Dendritic cell treated with granulocyte-macrophage colony-stimulating factor and Interleukin-4, amounts not matched to agents 40 ng/mL and 50 ng/mL, for 4 days (primary cell): ENCODE data around the gene C5AR2.
"Not testable (repeated sequence)": the region's sequence is repeated elsewhere in the genome, so short reads cannot be mapped to it uniquely, and the experiment has no call there.

ENCODE experiments used
- H3K27ac Mint-ChIP-seq: one replicate; pipeline ENCODE4 v1.8.0; 2022; ENCODE audit warnings: mild to moderate bottlenecking, mixed read lengths
- H3K27me3 Mint-ChIP-seq: one replicate; pipeline ENCODE4 v1.8.0; 2022; ENCODE audit warnings: mild to moderate bottlenecking, mixed read lengths
- H3K36me3 Mint-ChIP-seq: one replicate; pipeline ENCODE4 v1.8.0; 2022; ENCODE audit warnings: low read depth, mixed read lengths
- H3K4me1 Mint-ChIP-seq: one replicate; pipeline ENCODE4 v1.8.0; 2022; ENCODE audit warnings: low read depth, mixed read lengths
- H3K4me3 Mint-ChIP-seq: one replicate; pipeline ENCODE4 v1.8.0; 2022; ENCODE audit warnings: mild to moderate bottlenecking, moderate library complexity, mixed read lengths
- H3K9me3 Mint-ChIP-seq: one replicate; pipeline ENCODE4 v1.8.0; 2022; ENCODE audit warnings: mixed read lengths
- intact Hi-C: fragments of 100-400 bp; cut with micrococcal nuclease; formaldehyde crosslinking; loops from one replicate; pipeline ENCODE4 v1.15.0; 2022

The C5AR2 gene

DNA sequence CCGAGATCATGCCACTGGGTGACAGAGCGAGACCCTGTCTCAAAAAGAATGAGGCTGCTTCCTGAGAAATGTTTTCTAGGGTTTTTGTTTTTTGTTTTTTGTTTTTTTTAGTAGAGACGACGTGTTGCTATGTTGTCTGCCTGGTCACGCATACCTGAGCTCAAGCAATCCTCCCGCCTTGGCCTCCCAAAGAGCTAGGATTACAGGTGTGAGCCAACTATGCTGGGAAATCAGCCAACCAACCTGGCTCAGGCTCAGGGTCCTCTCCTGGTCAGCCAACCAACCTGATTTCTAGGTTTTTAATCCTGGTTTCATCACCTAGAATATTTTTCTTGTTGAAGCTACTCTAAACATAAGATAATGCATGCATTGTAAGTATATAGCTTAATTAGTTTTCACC lies 24.9 kb downstream of the C5AR2 start:
- H3K4me3 Mint-ChIP-seq = no peak overlapping the region
- no peaks in the 10 kb centered on the region for H3K27me3 Mint-ChIP-seq
- H3K27ac Mint-ChIP-seq = no peak overlapping the region
- peaks cover 100% of the 10 kb centered on the region for H3K36me3 Mint-ChIP-seq
- peaks cover 6% of the 10 kb centered on the region for H3K4me1 Mint-ChIP-seq
- intact Hi-C loops = no loop called here
- H3K9me3 Mint-ChIP-seq = no peaks in the 10 kb centered on the region

DNA sequence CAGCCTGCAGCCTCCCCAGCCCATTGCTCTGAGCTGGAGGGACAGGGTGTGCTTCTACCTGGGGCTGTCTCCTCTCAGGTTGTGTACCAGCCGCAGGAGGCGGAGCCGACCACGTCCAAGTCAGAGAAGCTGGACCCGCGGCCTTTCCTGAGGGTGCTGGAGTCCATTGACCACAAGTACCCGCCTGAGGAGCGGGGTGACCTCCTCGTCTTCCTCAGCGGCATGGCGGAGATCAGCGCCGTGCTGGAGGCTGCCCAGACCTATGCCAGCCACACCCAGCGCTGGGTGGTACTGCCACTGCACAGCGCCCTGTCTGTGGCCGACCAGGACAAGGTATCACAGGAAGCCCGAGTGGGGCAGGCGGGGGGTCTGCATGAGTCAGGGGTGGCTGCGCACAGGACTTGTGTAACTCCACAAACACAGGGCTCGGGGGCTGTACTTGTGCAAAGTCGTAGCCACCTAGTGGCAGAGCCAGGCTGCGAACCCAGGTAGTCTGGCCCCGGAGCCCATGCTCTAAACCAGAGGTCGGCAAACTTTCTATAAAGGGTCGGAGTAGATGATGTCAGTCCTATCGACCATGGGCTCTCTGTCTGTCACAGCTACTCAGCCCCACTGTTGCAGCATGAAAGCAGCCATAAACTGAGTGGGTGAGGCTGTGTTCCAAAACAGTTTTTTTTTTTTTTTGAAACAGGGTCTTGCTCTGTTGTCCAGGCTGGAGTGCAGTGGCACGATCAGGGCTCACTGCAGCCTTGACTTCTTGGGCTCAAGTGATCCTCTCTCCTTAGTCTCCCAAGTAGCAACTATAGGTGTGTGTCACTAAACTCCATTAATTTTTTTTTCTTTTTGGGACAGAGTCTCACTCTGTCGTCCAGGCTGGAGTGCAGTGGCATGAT lies 26.1 kb downstream of the C5AR2 start:
- intact Hi-C loops = no loop called here
- H3K4me3 Mint-ChIP-seq = no peak overlapping the region
- peak overlapping the region; percentile 20 for H3K27ac Mint-ChIP-seq
- no peaks in the 10 kb centered on the region for H3K9me3 Mint-ChIP-seq
- peaks cover 3% of the 10 kb centered on the region for H3K4me1 Mint-ChIP-seq
- peaks cover 100% of the 10 kb centered on the region for H3K36me3 Mint-ChIP-seq
- H3K27me3 Mint-ChIP-seq = no peaks in the 10 kb centered on the region

DNA sequence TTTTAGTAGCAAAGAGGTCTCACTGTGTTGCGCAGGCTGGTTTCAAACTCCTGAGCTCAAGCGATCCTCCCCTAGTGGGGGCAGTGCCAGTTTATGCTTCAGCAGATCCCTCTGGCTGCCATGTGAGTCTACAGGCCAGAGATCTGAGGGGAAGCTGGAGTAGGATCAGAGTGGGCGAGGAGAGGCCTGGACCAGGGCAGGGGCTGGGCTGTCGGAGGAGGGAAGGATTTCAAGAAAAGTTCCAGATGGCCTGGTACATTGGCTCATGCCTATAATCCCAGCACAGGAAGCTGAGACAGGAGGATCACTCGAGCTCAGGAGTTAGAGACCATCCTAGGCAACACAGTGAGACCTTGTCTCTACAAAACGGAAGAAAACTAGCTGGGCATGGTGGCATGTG lies 27.0 kb downstream of the C5AR2 start:
- Mint-ChIP-seq H3K36me3 (peaks cover 100% of the 10 kb centered on the region), H3K9me3 (no peaks in the 10 kb centered on the region), H3K4me1 (peaks cover 4% of the 10 kb centered on the region), H3K4me3 (no peak overlapping the region), H3K27me3 (no peaks in the 10 kb centered on the region), H3K27ac (peak overlapping the region; percentile 20)
- intact Hi-C loops = no loop called here

DNA sequence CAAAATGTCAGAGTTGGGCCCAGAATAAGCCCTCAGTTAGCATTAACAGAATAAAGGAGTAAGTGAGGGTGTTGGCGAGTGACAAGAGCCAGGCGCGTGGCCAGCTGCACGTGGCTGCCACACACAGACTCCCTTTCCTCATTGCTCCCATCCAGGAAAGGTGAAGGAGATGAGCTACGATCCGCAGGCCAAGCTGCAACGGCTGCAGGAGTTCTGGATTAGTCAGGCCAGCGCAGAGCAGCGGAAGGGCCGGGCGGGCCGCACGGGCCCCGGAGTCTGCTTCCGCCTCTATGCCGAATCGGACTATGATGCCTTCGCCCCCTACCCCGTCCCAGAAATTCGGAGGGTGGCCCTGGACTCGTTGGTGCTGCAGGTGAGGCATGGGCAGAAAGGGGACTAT lies 30.3 kb downstream of the C5AR2 start:
- Mint-ChIP-seq H3K4me3 (no peak overlapping the region), H3K27ac (no peak overlapping the region), H3K27me3 (no peaks in the 10 kb centered on the region), H3K9me3 (no peaks in the 10 kb centered on the region), H3K4me1 (peaks cover 16% of the 10 kb centered on the region), H3K36me3 (peaks cover 100% of the 10 kb centered on the region)
- intact Hi-C loops = no loop called here

DNA sequence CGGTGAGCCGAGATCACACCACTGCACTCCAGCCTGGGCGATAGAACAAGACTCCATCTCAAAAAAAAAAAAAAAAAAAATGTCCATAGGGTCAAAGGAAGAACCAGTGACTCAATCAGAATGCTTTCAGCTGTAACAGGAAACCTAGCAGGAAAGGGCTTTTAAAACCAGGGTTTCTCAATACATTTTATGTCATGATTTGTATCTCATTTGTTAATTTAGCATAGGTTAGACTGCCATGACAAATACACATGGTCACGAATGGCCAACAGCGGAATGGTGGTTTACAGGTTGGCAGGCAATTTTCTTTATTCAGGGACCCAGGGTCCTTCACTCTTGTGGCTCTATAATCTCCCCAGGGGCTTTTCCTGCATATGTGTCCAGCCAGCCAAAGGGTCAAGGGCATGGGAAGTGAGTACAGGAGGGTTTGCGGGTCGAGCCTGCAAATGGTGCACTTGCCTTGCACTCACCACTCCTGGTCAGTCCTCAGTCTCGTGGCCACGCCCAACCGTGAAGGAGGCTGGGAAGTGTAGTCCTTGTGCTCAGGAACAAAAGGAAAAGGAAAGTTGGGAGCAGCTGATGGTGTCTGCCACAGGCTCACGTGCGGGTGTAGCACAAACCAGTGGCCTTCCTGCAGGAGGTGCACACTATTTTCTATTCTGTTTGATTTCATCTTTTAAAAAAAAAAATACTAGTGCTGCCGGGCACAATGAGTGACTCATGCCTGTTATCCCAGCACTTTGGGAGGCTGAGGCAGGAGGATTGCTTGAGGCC lies 32.0 kb downstream of the C5AR2 start:
- no peaks in the 10 kb centered on the region for H3K27me3 Mint-ChIP-seq
- H3K27ac Mint-ChIP-seq = no peak overlapping the region
- intact Hi-C loops = no loop called here
- no peaks in the 10 kb centered on the region for H3K9me3 Mint-ChIP-seq
- H3K4me1 Mint-ChIP-seq = peaks cover 16% of the 10 kb centered on the region
- peaks cover 99% of the 10 kb centered on the region for H3K36me3 Mint-ChIP-seq
- no peak overlapping the region for H3K4me3 Mint-ChIP-seq

DNA sequence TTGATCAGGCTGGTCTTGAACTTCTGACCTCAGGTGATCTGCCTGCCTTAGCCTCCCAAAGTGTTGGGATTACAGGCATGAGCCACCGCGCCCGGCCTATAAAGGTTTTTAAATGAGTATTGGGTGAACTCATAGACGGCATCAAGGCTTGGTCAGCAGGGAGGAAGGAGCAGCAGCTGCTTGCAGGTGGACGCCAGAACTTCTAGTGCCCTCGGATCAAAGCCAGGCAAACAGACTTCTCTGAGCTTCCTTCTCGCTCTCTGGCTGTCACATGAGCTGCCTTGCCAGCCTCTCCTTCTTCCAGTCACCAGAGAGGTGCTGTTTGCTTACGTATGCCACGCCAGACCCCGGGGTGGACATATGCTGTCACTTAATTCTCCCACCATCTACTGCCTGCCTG lies 33.5 kb downstream of the C5AR2 start:
- H3K27ac Mint-ChIP-seq, H3K4me3 Mint-ChIP-seq, intact Hi-C loops, H3K27me3 Mint-ChIP-seq, H3K9me3 Mint-ChIP-seq: not testable (repeated sequence)
- Mint-ChIP-seq H3K4me1 (peaks cover 30% of the 10 kb centered on the region), H3K36me3 (peaks cover 99% of the 10 kb centered on the region)

DNA sequence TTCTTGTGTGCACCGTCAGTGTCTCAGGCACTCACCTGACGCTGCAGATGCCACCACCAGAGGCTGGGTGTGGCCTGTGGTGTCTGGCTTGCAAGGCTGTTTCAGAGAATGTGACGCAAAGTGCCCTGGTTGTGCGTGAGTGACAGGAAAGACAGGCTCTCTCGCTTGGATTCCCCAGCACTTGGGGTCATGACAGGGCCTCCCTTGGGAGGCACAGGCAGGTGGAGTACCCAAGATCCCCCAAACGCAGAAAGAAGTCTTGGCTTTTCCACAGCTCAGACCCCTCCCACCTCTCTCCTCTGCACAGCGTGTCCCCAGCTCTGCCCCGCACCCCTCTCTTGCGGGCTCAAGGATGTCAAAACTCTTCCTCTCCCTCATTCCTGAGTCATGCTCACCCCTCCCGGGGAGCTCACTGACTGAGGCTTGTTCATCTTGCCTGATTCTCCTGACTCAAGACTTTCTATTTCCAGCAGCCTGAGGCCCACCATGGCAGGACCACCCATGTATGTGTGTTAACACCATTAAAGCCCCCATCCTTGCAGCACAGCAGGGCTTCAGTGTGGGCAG lies 38.2 kb downstream of the C5AR2 start:
- intact Hi-C loops = no loop called here
- Mint-ChIP-seq H3K36me3 (peaks cover 98% of the 10 kb centered on the region), H3K4me3 (no peak overlapping the region), H3K27me3 (no peaks in the 10 kb centered on the region), H3K9me3 (no peaks in the 10 kb centered on the region), H3K27ac (peak overlapping the region; percentile 65), H3K4me1 (peaks cover 23% of the 10 kb centered on the region)

DNA sequence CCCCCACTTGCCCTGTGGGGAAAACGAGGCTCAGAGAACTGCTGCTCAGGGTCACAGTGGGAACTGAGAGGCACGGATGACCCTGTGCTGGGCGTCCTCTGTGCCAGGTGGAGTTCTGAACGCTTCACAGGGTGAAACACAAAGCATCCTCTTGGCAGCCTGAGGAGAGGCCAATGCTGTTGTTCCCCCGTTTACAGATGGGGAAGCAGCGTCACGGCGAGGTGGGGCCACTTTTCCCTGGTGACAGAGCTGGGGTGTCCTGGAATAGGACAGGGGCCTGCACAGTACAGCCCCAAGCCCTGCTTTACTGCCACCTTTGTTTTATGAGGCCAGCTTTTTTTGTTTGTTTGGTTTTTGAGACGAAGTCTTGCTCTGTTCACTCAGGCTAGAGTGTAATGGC lies 39.3 kb downstream of the C5AR2 start:
- Mint-ChIP-seq H3K27me3 (no peaks in the 10 kb centered on the region), H3K27ac (no peak overlapping the region), H3K9me3 (no peaks in the 10 kb centered on the region), H3K4me3 (no peak overlapping the region), H3K36me3 (peaks cover 98% of the 10 kb centered on the region), H3K4me1 (peaks cover 27% of the 10 kb centered on the region)
- intact Hi-C loops = no loop called here

DNA sequence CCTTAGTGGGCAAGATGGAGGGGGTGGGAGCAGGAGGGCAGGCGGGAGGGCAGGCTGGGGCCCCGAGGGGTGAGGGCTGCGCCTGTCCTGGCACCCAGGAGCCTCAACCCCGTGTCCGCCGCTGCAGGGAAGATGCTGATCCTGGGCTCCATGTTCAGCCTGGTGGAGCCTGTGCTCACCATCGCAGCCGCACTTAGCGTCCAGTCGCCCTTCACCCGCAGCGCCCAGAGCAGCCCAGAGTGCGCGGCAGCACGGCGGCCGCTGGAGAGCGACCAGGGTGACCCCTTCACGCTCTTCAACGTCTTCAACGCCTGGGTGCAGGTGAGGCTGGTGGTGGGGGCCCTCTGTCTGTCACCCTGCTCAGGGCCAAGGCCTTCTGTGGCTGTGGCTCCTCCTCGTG lies 40.6 kb downstream of the C5AR2 start:
- Mint-ChIP-seq H3K27ac (no peak overlapping the region), H3K27me3 (no peaks in the 10 kb centered on the region), H3K9me3 (no peaks in the 10 kb centered on the region), H3K36me3 (peaks cover 98% of the 10 kb centered on the region), H3K4me1 (peaks cover 29% of the 10 kb centered on the region), H3K4me3 (no peak overlapping the region)
- intact Hi-C loops = no loop called here

DNA sequence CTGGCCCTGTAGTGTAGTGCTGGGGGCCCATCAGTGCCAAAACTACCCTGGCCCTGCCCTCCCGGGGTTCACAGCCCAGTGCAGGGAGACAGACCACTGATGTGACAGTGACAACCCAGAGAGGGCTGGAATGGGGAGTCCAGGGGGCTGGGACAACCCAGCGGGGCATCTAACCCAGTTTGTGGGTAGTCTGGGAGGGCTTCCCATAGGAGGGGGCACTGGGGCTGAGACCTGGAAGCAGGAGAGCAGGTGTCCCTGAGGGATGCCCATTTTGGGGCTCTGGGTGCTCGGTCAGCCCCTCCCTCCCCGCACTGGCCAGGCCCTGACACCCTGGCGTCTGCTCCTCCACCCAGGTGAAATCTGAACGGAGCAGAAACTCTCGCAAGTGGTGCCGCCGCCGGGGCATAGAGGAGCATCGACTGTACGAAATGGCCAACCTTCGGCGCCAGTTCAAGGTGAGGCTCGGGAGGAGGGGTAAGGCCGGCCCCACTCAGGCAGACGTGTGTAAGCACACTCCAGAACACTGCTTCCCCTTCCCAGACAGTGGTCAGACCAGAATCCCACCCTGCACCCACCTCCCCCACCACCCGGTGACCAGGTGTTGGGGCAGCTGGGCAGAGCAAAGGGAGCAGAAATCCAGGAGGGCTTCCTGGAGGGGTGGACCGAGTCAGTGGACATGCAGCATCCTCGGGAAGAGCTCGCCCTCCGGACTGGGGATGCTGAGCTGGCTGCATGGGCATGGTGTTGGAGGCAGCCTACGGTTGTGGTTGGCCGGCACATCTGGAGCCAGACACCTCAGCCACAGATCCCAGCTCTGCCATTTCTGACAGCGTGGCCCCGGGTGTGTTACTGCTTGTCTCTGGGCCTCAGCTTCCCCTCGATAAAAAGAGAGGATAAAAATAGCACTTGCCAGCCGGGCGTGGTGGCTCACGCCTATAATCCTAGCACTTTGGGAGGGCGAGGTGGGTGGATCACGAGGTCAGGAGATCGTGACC lies 41.6 kb downstream of the C5AR2 start:
- Mint-ChIP-seq H3K36me3 (peaks cover 98% of the 10 kb centered on the region), H3K4me1 (peaks cover 29% of the 10 kb centered on the region), H3K27me3 (no peaks in the 10 kb centered on the region), H3K27ac (no peak overlapping the region), H3K9me3 (no peaks in the 10 kb centered on the region), H3K4me3 (no peak overlapping the region)
- intact Hi-C loops = no loop called here

DNA sequence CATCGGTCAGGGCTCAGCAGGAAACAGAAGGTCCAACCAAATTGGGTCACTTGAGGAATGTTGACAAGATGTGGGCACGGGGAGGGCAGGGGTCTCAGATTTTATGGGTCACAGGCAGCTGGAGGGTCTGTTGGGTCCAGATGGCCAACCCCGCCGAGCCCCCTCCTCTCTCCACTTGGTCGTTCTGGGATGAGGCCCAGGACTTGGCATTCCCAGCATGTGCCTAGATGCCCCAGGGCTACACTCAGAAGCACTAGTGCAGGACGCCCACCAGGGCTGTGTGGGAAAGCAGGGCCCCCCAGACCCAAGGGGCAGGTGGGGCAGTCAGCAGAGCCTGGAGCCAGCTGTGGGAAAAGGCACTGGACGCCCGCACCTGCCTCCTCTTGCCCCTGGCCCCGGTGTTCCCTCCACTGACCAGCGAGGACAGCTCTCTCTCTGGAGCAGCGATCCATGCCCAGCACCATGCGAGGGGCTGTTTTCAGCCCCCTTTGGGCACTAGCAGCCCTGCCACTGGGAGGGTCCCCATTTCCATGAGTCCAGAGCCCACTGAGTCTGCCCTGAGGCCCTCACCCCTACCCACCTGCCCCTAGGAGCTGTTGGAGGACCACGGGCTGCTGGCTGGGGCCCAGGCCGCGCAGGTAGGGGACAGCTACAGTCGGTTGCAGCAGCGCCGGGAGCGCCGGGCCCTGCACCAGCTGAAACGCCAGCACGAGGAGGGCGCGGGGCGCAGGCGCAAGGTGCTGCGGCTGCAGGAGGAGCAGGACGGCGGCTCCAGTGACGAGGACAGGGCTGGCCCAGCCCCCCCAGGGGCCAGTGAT lies 43.1 kb downstream of the C5AR2 start:
- peaks cover 96% of the 10 kb centered on the region for H3K36me3 Mint-ChIP-seq
- H3K4me1 Mint-ChIP-seq = peaks cover 19% of the 10 kb centered on the region
- no peak overlapping the region for H3K27ac Mint-ChIP-seq
- no peaks in the 10 kb centered on the region for H3K27me3 Mint-ChIP-seq
- H3K4me3 Mint-ChIP-seq = no peak overlapping the region
- intact Hi-C loops = no loop called here
- H3K9me3 Mint-ChIP-seq = no peaks in the 10 kb centered on the region

DNA sequence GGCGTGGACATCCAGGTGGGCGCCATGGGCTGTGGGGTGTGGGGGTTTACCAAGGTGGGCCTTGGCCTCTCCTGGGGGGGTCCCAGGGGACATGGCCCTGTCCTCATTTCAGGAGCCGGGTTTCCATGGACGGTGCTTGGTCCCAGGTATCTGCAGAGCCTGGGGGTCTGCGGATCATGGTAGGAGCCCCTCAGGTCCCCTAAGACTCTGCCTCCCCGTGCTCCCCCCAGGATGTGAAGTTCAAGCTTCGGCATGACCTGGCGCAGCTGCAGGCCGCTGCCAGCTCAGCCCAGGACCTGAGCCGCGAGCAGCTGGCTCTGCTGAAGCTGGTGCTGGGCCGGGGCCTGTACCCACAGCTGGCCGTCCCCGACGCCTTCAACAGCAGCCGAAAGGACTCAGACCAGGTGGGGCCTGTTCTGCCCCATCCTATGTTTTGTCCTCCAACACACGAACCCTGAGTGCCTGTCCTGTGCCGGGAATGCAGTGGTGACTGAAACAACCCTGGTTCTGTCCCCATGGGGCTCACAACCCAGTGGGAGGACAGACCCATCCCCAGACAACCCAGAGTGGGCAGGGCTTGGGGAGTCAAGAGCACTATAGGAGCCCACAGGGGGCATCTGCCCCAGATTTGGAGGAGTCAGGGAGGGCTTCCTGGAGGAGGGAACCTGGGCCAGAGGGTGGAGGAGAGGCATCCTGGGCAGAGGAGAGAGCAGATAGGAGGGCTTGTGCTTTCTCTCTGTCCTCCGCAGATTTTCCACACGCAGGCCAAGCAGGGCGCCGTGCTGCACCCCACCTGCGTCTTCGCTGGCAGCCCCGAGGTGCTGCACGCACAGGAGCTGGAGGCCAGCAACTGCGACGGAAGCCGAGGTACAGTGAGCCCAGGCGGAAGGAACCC lies 44.0 kb downstream of the C5AR2 start:
- peaks cover 22% of the 10 kb centered on the region for H3K4me1 Mint-ChIP-seq
- intact Hi-C loops = no loop called here
- no peaks in the 10 kb centered on the region for H3K27me3 Mint-ChIP-seq
- no peak overlapping the region for H3K4me3 Mint-ChIP-seq
- H3K9me3 Mint-ChIP-seq = no peaks in the 10 kb centered on the region
- no peak overlapping the region for H3K27ac Mint-ChIP-seq
- H3K36me3 Mint-ChIP-seq = peaks cover 97% of the 10 kb centered on the region
